Muscle layer of colon (tissue), 2 donors: ENCODE data around the gene VASP.

ENCODE experiments used
- H3K27ac ChIP-seq: one replicate; pipeline ENCODE4 v1.7.0; 2013; ENCODE audit warnings: low read depth, mild to moderate bottlenecking, low read length, moderate library complexity
- H3K27me3 ChIP-seq, 2 donors: one replicate each; pipeline ENCODE4 v1.7.0; 2013; ENCODE audit warnings: low read length in 2 of 2, mild to moderate bottlenecking in 2 of 2; ENCODE audit not compliant: insufficient read depth in 2 of 2, control insufficient read depth in 1 of 2
- H3K36me3 ChIP-seq: one replicate; pipeline ENCODE4 v1.7.0; 2013; ENCODE audit warnings: mild to moderate bottlenecking, low read length; ENCODE audit not compliant: insufficient read depth
- H3K4me1 ChIP-seq: one replicate; pipeline ENCODE4 v1.7.0; 2013; ENCODE audit warnings: mild to moderate bottlenecking, low read length; ENCODE audit not compliant: insufficient read depth
- H3K4me3 ChIP-seq, 2 donors: one replicate each; pipeline ENCODE4 v1.7.0; 2013; ENCODE audit warnings: low read length in 2 of 2, low read depth in 1 of 2, mild to moderate bottlenecking in 1 of 2, moderate library complexity in 1 of 2
- H3K9ac ChIP-seq: one replicate; pipeline ENCODE4 v1.7.0; 2013; ENCODE audit warnings: low read length
- H3K9me3 ChIP-seq: one replicate; pipeline ENCODE4 v1.7.0; 2013; ENCODE audit warnings: mild to moderate bottlenecking, low read length
- donor health status: abdominal sarcoma.
- donor health status: Adenocarcinoma of cecum.

VASP gene

DNA sequence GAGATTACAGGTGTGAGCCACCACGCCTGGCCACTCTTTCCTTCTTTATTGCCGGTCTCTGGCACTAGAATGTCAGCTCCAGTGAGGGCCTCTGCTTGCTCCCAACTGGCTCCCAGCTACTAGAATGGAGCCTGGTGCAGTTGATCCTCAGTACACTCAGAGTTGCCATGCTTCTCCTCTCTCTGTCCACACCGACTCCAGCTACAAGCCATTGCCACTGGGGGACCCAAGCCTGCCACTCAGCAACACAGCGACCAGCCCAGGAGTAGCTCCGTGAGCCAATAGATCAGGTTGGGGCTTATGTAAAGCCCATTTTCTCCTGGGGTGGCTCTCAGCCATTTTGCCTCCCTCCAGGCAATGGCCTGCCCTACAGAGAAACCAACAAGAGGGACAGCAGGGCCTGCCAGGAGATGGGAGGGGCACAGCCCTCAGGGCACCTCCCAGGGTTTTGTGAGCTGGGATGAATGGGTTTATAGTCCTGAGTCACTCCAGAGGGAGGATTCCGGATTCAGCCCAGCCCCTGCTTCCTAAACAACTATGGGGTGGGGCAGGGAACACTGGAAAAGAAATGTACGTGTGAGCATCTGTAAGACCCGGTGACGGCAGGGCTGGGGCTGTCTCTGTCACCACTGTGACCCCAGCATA, 40.8 kb downstream of the VASP start:
- Histone ChIP-seq H3K9ac (no peak overlapping the region), H3K27ac (no peak overlapping the region)

DNA sequence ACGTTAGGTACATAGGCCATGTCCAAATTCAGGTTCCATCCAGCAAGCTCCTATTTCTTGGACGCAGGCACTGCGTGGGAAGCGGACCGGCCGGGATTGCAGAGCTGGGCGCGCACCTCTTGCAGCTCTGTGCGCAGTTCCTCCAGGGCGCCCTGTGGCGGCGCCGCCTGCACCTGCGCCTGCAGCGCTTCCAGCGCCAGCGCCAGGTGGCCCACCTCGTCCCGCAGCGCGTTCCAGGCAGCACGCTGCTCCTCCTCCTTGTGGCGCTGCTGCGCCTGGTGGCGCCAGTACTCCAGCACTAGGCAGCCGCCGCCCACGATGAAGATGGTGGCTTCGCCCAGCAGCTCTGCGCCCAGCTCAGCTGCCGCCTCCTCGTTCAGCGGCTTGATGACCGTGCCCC, 46.2 kb downstream of the VASP start:
- H3K9ac ChIP-seq, result no peak overlapping the region
- H3K4me3 ChIP-seq, result no peak overlapping the region
- H3K9me3 ChIP-seq, result no peaks in the 10 kb centered on the region
- no peaks in the 10 kb centered on the region for H3K4me1 ChIP-seq
- no peak overlapping the region for H3K27ac ChIP-seq
- no peaks in the 10 kb centered on the region for H3K27me3 ChIP-seq
- H3K36me3 ChIP-seq, result no peaks in the 10 kb centered on the region

More for the DNA sequence above, 40.8 kb downstream of the VASP start:
- Histone ChIP-seq H3K4me3 (no peak overlapping the region), H3K27me3 (no peaks in the 10 kb centered on the region), H3K36me3 (no peaks in the 10 kb centered on the region), H3K4me1 (no peaks in the 10 kb centered on the region), H3K9me3 (no peaks in the 10 kb centered on the region)

GRCh38 chr19:45554481-45554880, 47.2 kb downstream of the VASP start:
- H3K9me3 ChIP-seq, result no peaks in the 10 kb centered on the region
- H3K9ac ChIP-seq, result no peak overlapping the region
- no peaks in the 10 kb centered on the region for H3K36me3 ChIP-seq
- no peaks in the 10 kb centered on the region for H3K27me3 ChIP-seq
- no peak overlapping the region for H3K27ac ChIP-seq
- no peaks in the 10 kb centered on the region for H3K4me1 ChIP-seq
- H3K4me3 ChIP-seq, result no peak overlapping the region

GRCh38 chr19:45556835-45557234, 49.6 kb downstream of the VASP start:
- Histone ChIP-seq H3K4me1 (no peaks in the 10 kb centered on the region), H3K27ac (no peak overlapping the region), H3K4me3 (no peak overlapping the region), H3K36me3 (no peaks in the 10 kb centered on the region), H3K9me3 (no peaks in the 10 kb centered on the region), H3K27me3 (no peaks in the 10 kb centered on the region), H3K9ac (no peak overlapping the region)

DNA sequence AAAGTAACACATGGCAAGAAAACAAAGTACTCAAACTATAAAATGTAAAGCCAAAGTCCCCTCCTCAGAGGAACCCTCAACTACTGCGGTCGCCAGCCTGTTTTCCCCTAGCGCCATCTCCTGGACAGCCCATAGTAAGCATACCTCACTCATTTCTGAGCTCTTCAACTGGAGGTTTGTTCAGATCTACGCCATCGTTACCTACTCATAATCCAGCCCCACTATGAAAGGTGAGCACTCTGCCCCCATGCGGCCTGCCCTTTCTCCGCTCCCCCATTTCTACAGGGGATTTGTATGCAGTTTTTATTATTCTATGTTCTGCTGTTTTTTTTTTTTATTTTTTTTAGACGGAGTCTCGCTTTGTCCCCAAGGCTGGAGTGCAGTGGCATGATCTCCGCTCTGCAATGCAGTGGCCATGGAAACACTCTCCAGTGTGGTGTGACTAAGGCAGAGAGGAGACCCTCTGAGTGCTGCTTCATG, 51.2 kb downstream of the VASP start:
- no peak overlapping the region for H3K9ac ChIP-seq
- no peaks in the 10 kb centered on the region for H3K4me1 ChIP-seq

GRCh38 chr19:45560038-45560437, 52.8 kb downstream of the VASP start:
- H3K9me3 ChIP-seq, result no peaks in the 10 kb centered on the region
- no peak overlapping the region for H3K4me3 ChIP-seq
- no peak overlapping the region for H3K27ac ChIP-seq
- H3K36me3 ChIP-seq, result no peaks in the 10 kb centered on the region
- no peaks in the 10 kb centered on the region for H3K4me1 ChIP-seq
- no peak overlapping the region for H3K9ac ChIP-seq
- H3K27me3 ChIP-seq, result no peaks in the 10 kb centered on the region

More for the DNA sequence above, 51.2 kb downstream of the VASP start:
- Histone ChIP-seq H3K9me3 (no peaks in the 10 kb centered on the region), H3K36me3 (no peaks in the 10 kb centered on the region), H3K27me3 (no peaks in the 10 kb centered on the region), H3K4me3 (no peak overlapping the region), H3K27ac (no peak overlapping the region)

DNA sequence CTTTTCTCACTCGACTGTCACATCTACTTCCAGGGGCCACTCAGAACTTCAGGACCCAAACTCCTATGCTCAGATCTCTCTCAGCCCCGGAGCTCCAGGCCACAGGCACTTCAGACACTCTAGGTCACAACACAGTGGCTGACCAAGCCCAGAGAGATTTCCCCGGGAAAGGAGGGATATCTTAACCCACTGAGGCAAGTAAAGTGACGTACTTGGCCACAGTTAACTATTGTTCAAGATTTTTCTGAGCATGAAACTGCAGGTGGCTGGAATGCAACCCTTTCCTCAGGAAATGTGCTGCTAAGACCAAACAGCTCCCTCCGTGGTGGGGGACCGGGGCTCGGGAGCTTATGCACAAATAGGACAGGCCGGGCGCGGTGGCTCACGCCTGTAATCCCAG, 53.4 kb downstream of the VASP start:
- H3K4me1 ChIP-seq, result no peaks in the 10 kb centered on the region
- H3K27me3 ChIP-seq, result no peaks in the 10 kb centered on the region
- no peak overlapping the region for H3K27ac ChIP-seq
- no peak overlapping the region for H3K9ac ChIP-seq
- H3K4me3 ChIP-seq, result no peak overlapping the region
- H3K9me3 ChIP-seq, result no peaks in the 10 kb centered on the region
- H3K36me3 ChIP-seq, result no peaks in the 10 kb centered on the region

DNA sequence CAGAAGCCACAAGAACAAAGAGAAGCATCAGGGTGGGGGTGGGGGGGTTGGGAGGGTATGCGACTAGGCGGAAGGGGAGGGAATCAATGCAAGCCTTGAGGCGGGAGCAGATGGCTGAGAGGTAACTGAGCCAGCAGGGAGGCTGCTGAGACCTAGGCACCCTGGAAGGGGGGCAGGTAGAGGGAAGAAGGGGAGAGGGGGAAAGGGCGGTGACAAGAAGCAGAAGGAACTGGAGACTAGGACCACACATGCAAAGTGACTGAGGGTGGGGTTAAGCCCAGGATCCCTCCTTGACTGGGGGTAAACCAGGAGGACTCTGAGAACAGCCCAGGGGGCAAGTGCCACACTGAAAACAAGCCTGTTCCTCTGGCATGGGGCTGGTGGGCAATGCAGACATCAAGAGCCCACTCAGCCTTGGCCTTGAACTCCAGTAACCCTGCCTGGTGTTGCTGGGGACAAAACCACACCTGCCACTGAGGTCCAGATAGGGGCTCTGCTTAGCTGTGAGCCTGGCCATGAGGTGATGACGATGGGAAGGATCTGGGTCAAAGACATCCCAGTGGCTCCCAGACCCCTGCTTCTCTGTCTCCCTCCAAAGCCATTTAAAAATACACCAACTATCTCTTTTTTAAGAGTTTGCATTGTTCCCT, 57.0 kb downstream of the VASP start:
- no peaks in the 10 kb centered on the region for H3K27me3 ChIP-seq
- H3K27ac ChIP-seq, result no peak overlapping the region
- H3K9me3 ChIP-seq, result no peaks in the 10 kb centered on the region
- H3K4me1 ChIP-seq, result no peaks in the 10 kb centered on the region
- H3K4me3 ChIP-seq, result no peak overlapping the region
- no peak overlapping the region for H3K9ac ChIP-seq
- no peaks in the 10 kb centered on the region for H3K36me3 ChIP-seq

DNA sequence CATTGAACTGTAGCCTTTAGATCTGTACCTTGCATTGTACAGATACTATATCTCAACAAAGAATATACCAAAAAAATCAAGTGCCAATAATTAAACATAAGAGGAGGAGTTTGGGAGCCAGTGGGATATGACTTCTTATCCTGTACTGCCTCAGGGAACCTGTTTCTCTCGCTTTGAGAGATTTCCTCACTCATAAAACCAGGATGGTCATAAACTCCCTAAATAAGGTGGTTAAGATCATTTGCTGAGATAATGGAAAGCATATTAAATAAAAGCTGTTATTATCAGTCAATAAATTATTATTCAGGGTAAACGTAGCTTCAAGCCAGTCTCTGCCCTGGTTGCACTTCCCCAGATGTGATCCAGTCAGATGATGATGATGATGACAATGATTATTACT, 60.3 kb downstream of the VASP start:
- no peaks in the 10 kb centered on the region for H3K36me3 ChIP-seq

DNA sequence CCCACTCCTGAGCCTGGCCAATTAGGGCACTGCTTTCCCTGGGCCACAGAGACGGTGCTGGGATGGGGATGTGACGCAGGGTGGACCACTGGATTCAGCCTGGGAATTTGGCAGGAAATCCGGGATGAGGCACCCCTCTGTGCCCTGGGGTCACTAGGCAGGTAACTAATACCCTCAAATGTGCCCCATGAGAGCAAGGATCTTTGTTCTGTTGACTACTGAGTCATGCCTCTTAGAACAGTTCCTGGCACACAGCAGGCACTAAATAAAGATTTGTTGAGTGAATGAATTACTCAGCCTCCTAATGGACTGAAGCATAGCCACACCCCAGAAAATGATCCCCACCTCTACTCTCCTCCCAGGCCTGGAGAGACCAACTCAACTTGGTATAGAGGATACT, 61.5 kb downstream of the VASP start:
- H3K4me3 ChIP-seq, result no peak overlapping the region
- H3K27me3 ChIP-seq, result no peaks in the 10 kb centered on the region
- no peak overlapping the region for H3K27ac ChIP-seq
- no peaks in the 10 kb centered on the region for H3K4me1 ChIP-seq
- no peaks in the 10 kb centered on the region for H3K36me3 ChIP-seq
- H3K9ac ChIP-seq, result no peak overlapping the region
- no peaks in the 10 kb centered on the region for H3K9me3 ChIP-seq

More for the DNA sequence above, 60.3 kb downstream of the VASP start:
- Histone ChIP-seq H3K9ac (no peak overlapping the region), H3K4me3 (no peak overlapping the region), H3K4me1 (no peaks in the 10 kb centered on the region), H3K27me3 (no peaks in the 10 kb centered on the region), H3K9me3 (no peaks in the 10 kb centered on the region), H3K27ac (no peak overlapping the region)

DNA sequence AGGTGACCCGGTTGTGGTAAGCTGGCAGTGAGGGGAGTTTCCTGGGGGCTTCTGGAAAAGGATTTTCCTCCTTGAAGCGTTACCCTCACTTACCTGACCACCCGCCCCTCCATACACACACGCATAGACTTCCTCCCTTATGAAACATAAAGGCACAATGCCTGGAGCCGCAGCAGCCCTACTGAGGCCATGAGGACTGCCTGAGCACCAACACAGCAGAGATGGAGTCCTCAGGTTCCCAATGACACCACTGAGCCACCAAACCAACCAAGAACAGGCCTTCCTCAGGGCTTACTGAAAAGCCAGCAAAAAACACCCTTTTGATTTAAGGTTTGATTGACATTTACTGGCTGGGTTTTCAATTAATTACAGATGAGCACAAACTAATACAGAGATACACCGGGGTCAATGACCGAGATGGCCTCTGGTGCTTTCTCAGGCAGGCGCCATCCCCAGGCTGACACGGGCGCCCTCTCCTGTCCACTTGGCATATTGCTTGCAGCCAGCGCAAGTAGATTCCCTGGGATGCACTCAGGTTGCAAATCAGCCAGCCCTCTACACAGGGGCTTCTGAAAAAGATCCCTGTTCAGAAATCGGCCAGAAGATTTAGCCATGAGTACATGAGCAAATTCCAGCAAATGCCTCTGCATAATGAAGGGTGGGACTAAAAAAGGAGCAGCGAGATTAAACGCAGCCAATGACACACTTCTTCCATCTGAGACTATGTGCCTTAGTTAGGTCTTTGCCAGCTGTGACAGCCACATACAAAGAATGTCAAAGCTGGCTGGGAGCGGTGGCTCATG, 62.5 kb downstream of the VASP start:
- Histone ChIP-seq H3K27me3 (no peaks in the 10 kb centered on the region), H3K9ac (no peak overlapping the region), H3K36me3 (no peaks in the 10 kb centered on the region), H3K4me1 (no peaks in the 10 kb centered on the region), H3K9me3 (no peaks in the 10 kb centered on the region), H3K4me3 (no peak overlapping the region), H3K27ac (no peak overlapping the region)
